GM18873 (cell line): ENCODE results near the gene FRMD4A.
"Not testable (repeated sequence)": the region's sequence is repeated elsewhere in the genome, so short reads cannot be mapped to it uniquely, and the experiment has no call there.

ENCODE experiments used
- ATAC-seq: cut with Tn5 transposase; IDR thresholded peaks from one replicate; pipeline ENCODE4 v1.9.1; 2021; ENCODE audit warnings: mild to moderate bottlenecking, moderate library complexity, moderate number of reproducible peaks; ENCODE audit not compliant: unreplicated experiment, low FRiP score

Gene FRMD4A

GRCh38 chr10:13899941-13900340 is 430.8 kb downstream of the FRMD4A start:
- ATAC-seq, result no peak

DNA sequence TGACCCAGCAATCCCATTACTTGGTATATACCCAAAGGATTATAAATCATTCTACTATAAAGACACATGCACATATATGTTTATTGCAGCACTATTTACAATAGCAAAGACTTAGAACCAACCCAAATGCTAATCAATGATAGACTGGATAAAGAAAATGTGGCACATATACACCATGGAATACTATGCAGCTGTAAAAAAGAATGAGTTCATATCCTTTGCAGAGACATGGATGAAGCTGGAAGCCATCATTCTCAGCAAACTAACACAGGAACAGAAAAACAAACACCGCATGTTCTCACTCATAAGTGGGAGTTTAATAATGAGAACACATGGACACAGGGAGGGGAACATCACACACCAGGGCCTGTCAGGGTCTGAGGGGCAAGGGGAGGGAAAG is 434.6 kb downstream of the FRMD4A start:
- not testable (repeated sequence) for ATAC-seq

- no peak for ATAC-seq
These were observed 436.2 kb downstream of the FRMD4A start for GRCh38 chr10:13894412-13895093.

- no peak for ATAC-seq
These were observed 436.8 kb downstream of the FRMD4A start for GRCh38 chr10:13893926-13894325.

DNA sequence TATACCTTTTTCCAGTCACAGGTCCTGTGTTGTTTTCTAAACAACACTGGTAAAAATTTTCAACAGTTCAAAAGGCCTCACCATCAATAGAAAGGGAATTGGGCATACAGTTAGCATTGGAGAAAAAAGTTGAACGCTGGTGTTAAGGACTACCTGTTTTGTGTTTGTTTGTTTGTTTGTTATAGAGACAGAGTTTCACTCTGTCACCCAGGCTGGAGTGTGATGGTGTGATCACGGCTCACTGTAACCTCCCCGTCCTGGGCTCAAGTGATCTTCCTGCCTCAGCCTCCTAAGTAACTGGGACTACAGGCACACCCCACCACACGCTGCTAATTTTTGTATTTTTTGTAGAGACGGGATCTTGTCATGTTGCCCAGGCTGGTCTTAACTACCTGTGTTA is 437.9 kb downstream of the FRMD4A start:
- no peak for ATAC-seq

DNA sequence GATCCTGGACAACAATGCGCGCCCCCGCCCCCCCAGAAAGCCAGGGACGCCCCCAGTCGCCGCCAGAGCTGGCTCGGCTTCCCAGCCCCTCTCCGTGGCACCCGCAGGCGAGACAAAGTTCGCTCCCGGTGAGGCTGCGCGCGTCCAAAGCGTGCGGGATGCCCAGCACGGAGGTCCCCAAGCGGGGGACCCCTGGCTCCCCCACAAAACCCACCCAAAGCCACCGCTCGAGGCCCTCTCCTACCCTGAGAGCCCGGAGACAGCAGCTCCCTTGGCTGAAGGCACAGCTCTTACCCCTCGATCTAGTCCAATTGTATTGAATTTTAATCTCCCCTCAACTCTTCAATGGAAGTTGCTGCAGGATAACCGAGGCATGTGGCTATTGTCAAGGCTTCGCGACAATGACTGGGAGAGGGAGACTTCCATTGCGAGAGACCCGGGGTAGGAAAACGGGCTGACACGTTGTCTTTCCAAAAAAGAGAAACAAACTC is 438.7 kb downstream of the FRMD4A start:
- no peak for ATAC-seq

DNA sequence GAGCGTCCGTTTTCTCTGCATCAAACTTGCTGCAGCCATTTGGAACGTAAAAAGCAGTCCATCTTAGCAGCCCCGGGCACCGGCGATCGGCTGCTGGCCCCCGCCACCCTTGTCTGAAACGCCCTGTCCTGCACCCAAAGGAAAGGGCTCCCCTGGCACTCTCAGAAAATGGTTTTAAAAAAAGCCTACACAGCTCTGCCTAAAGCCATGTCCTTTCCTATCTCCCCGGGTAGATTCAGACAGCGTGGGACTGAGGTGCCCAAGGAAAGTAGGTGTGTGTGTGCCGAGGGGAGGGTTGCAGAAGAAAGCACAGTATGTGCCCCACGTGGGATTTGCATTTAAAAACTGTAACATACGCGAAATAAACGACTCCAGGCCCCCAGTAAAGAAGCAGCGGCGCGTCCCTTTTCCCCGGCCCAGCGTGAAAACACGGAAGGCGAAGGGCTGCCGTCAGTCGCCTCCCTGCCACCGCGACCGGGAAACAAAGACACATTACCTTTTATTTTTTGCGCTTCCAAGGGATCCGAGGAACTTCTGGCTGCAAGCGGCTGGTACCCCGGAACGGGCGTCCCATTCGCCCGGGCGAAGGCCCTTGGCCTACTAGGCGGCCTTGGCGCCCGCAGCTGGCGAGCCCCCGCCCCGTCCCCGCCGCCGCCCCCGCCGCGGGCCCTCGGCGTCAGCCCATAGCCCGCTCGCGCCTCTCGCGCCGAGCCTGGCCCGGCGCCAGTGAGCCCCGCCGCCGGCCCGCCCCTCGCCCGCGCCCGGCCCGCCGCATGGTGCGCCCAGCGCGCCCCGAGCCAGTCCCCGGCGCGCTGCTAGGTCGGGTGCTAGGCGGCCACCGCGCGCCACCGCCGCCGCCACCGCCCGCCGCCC is 439.4 kb downstream of the FRMD4A start:
- ATAC-seq, result no peak

- ATAC-seq, result no peak
These were observed 440.2 kb downstream of the FRMD4A start for GRCh38 chr10:13890233-13891127.

DNA sequence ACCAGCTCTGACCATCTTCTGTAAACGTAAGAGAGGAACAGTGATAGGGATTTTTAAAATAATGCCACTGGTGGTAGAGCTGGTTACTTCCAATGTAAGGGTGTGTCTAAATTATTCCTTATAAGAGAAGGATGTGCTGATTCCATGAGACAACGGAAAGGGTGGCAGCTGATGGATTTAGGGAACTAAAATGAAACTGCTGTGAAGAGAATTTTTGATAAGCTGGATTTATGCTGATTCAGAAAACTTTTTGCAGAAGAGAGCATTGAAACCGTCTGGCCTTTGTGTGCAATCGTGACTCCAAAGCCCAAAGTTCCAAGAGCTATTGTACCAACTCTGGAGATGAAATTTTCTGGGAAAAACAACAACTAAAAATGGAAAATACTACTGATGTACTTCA is 443.0 kb downstream of the FRMD4A start:
- ATAC-seq, result no peak

DNA sequence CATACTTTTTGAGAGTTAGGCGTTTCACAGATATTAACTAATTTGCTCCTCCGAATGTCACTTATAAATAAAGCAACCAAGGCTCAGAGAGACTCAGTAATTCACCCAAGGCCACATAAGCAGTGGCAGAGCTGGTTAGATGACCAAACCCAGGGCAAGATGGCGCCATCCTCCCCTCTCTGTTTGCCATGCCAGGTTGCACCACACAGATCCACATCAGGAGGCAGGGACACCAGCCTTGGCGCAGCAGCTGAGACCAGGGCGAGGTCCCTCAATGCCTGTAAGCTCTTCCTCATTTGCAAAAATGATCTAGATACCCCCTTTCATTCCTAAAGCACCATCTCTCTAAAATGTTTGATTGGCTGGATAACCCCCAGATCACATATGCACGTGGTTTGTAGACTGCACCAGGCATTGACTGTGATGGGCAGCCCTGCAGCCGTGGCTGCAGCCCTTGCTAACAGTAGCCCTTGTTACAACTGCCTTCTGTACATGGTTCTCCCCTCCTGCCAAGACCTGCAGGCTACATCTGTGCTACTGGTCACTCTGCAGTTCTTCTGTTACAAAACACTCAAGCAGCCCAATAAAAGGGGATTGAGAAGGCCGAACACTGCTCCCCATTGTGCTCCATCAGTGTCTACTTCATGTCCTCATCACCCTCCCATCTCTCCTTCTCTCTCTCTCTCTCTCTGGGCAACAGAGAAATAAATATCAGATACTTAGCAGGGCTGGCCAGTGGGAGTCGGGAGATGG is 445.3 kb downstream of the FRMD4A start:
- no peak for ATAC-seq

GRCh38 chr10:13883636-13884444 is 446.9 kb downstream of the FRMD4A start:
- ATAC-seq, result no peak

GRCh38 chr10:13882119-13882711 is 448.5 kb downstream of the FRMD4A start:
- no peak for ATAC-seq

- ATAC-seq, result no peak
These were observed 450.0 kb downstream of the FRMD4A start for GRCh38 chr10:13880760-13881159.

GRCh38 chr10:13877154-13877909 is 453.4 kb downstream of the FRMD4A start:
- ATAC-seq, result no peak

DNA sequence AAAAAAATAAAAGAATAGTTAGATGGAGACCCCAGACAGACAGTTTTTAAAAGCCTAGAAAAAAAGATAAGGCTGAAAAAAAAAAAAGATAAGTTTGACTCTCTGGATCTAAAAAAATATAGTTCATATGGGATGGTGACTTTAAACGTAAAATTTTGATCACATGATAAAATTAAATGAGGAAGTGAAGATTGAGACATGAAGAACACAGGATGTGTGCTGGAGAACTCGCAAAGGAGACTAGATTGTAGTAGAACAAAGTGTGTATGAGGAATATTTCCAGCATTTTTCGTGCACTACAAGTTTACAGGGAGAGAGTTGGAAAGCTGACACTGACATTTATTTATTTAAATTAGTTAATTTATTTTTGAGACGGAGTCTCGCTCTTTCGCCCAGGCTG is 457.5 kb downstream of the FRMD4A start:
- ATAC-seq, result no peak

GRCh38 chr10:13872411-13872810 is 458.3 kb downstream of the FRMD4A start:
- no peak for ATAC-seq

DNA sequence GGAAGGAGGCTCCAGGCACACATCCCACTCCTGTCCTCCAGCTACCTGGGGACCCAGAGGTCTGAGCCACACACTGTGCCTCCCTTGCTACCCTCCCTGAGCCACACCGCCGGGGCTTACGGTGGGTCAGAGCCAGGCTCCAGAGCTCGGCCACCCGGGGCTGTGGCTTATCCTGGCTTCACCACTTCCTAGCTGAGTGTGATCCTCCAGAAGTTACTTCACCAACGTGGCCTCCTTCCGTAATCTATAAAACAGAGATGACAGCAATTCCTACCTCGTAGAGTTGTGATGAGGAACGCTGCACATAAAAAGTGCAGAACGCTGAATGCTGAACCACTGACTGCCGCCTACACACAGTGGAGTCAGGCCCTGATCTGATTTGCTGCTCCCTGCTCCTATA is 458.9 kb downstream of the FRMD4A start:
- ATAC-seq, result no peak

GRCh38 chr10:13871011-13871410 is 459.7 kb downstream of the FRMD4A start:
- ATAC-seq, result no peak
